DMS 273 (cell line): ENCODE data around the gene GRM5.
"Not testable (repeated sequence)": the region's sequence is repeated elsewhere in the genome, so short reads cannot be mapped to it uniquely, and the experiment has no call there.

Source experiments
- DNase-seq: peaks from one replicate; lab custom pipeline; 2025; ENCODE audit not compliant: unreplicated experiment; lab: John Stamatoyannopoulos, UW

Gene GRM5

GRCh38 chr11:88544656-88545280 is 521.0 kb downstream of the GRM5 start:
- DNase-seq = no peak

GRCh38 chr11:88543902-88544655 is 521.7 kb downstream of the GRM5 start:
- DNase-seq = peak; percentile 85

GRCh38 chr11:88541006-88541405 is 524.8 kb downstream of the GRM5 start:
- no peak for DNase-seq

GRCh38 chr11:88538098-88538497 is 527.7 kb downstream of the GRM5 start:
- no peak for DNase-seq

GRCh38 chr11:88537613-88538012 is 528.2 kb downstream of the GRM5 start:
- no peak for DNase-seq

- DNase-seq = no peak
Measured at GRCh38 chr11:88536616-88537265, 529.0 kb downstream of the GRM5 start.

GRCh38 chr11:88535916-88536547 is 529.8 kb downstream of the GRM5 start:
- DNase-seq = no peak

GRCh38 chr11:88535266-88535665 is 530.5 kb downstream of the GRM5 start:
- DNase-seq = no peak

GRCh38 chr11:88534706-88535105 is 531.1 kb downstream of the GRM5 start:
- DNase-seq = not testable (repeated sequence)

- DNase-seq = no peak
Measured at GRCh38 chr11:88534185-88534584, 531.6 kb downstream of the GRM5 start.

GRCh38 chr11:88533001-88533400 is 532.8 kb downstream of the GRM5 start:
- no peak for DNase-seq

GRCh38 chr11:88531831-88532230 is 534.0 kb downstream of the GRM5 start:
- no peak for DNase-seq

- DNase-seq = no peak
Measured at GRCh38 chr11:88529426-88529825, 536.4 kb downstream of the GRM5 start.

GRCh38 chr11:88523386-88524071 is 542.3 kb downstream of the GRM5 start:
- DNase-seq = no peak

GRCh38 chr11:88522624-88523385 is 543.0 kb downstream of the GRM5 start:
- no peak for DNase-seq

- no peak for DNase-seq
Measured at GRCh38 chr11:88521799-88522201, 544.0 kb downstream of the GRM5 start.

GRCh38 chr11:88521399-88521798 is 544.4 kb downstream of the GRM5 start:
- DNase-seq = no peak

- DNase-seq = no peak
Measured at GRCh38 chr11:88520391-88520790, 545.4 kb downstream of the GRM5 start.

- no peak for DNase-seq
Measured at GRCh38 chr11:88515002-88515401, 550.8 kb downstream of the GRM5 start.

GRCh38 chr11:88511006-88511405 is 554.8 kb downstream of the GRM5 start:
- DNase-seq = no peak
